ENCODE results near the gene GOLGA8H.
"Not testable (repeated sequence)": the region's sequence is repeated elsewhere in the genome, so short reads cannot be mapped to it uniquely, and the experiment has no call there.

DNA sequence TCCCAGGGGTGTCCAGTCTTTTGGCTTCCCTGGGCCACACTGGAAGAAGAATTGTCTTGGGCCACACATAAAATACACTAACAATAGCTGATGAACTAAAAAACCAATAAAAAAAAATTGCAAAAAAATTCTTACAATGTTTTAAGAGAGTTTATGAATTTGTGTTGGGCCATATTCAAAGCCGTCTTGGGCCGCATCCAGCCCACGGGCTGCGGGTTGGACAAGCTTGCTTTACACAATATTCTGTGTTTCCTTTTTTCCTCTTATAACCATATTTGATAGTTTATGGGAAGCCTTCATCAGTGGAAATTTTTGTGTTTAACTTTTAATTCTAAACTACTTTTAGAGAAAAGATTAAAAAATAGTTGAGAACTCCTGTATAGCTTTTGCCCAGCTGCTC, 23.1 kb upstream of the GOLGA8H start:
- TF ChIP-seq, protein P1, sequence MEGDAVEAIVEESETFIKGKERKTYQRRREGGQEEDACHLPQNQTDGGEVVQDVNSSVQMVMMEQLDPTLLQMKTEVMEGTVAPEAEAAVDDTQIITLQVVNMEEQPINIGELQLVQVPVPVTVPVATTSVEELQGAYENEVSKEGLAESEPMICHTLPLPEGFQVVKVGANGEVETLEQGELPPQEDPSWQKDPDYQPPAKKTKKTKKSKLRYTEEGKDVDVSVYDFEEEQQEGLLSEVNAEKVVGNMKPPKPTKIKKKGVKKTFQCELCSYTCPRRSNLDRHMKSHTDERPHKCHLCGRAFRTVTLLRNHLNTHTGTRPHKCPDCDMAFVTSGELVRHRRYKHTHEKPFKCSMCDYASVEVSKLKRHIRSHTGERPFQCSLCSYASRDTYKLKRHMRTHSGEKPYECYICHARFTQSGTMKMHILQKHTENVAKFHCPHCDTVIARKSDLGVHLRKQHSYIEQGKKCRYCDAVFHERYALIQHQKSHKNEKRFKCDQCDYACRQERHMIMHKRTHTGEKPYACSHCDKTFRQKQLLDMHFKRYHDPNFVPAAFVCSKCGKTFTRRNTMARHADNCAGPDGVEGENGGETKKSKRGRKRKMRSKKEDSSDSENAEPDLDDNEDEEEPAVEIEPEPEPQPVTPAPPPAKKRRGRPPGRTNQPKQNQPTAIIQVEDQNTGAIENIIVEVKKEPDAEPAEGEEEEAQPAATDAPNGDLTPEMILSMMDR (IDR thresholded peaks at IDR 0.05): not testable (repeated sequence)
- TF ChIP-seq POLR2A (IDR thresholded peaks at IDR 0.05): not testable (repeated sequence)
